GM19025 (cell line): ENCODE measurements around the gene CD79B.
"Not testable (repeated sequence)": the region's sequence is repeated elsewhere in the genome, so short reads cannot be mapped to it uniquely, and the experiment has no call there.

ENCODE experiments used
- ATAC-seq: cut with Tn5 transposase; IDR thresholded peaks from one replicate; pipeline ENCODE4 v1.9.1; 2021; ENCODE audit warnings: mild to moderate bottlenecking, low read depth, moderate library complexity; ENCODE audit not compliant: unreplicated experiment

The CD79B gene

DNA sequence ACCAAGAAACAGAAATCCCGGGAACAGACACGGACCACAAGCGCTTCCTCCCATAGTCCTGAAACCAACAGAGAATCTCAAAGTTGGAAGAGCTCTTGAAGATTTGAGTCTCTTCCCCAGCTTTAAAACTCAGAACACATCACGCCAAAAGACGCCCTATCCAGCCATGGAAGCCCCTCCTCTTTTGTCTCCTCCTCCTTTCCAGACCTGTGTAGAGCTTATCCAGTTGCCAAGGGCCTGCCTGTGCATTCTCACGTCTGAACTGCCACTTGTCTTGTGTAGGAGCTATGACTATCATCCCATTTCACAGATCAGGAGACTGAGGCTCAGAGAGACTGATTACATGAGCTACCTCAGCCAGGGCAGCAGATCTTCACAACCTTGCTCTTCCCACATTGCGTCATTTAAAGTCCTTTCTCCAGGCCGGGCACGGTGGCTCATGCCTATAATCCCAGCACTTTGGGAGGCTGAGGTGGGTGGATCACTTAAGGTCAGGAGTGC is 49.5 kb downstream of the CD79B start:
- not testable (repeated sequence) for ATAC-seq

DNA sequence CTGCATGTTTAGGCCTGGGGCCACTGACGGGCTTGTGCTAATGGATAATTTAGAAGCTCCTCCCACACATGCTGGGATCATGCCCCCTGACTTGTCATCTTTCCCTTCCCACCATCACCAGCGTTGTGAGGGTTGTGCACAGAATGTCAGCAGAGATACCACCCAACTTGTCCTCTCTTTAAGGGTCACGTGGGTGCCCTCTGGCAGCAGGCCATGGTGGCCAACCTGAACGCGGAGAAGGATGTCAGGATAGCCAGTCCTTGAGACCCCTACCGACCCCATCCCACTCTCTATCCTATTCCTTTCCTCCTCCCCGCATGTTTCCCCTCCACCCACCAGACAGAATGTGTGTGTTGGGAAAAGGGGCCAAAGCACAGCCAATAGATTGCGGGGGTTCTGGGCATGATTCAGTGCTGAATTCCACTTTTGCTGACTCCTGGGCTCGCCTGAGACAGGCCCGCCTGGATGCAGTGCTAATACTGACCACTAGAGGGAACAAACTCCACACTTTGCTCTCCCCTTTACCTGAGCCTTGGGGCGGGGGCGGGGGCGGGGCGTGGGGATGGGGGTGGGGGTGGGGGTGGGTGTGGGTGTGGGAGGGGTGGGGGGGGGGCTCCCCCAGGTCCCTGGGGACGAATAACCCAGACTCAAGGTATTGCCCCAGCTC is 50.1 kb downstream of the CD79B start, which contains the start of gene GH2:
Gene GH2 (minus strand): TSS at position 10 of the 667 bp plus-strand sequence. CDS start 143 bp downstream, outside the sequence.
- no peak for ATAC-seq

DNA sequence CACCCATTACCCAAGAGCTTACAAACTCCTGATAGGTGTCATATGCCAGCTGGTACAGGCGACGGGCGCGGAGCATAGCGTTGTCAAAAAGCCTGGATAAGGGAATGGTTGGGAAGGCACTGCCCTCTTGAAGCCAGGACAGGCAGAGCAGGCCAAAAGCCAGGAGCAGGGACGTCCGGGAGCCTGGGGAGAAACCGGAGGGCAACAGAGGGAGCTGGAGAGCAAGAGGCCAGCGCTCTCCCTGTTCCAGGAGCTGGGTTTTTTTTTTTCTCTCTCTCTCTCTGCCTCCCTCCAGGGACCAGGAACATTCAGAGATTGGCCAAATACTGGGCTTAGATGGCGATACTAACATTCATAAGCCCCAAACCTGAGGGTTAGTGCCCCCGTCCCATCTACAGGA is 50.8 kb downstream of the CD79B start:
- ATAC-seq: not testable (repeated sequence)

DNA sequence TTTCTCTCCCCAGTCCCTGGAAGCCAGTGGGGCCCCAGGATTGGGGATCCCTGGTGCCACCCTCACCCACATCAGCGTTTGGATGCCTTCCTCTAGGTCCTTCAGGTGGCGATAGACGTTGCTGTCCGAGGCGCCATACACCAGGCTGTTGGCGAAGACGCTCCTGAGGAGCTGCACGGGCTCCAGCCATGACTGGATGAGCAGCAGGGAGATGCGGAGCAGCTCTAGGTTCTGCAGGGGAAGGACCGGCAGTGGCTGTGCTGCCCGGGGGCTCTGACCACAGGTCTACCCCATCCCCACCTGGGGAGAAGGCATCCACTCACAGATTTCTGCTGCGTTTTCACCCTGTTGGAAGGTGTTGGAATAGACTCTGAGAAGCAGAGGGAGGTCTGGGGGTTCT is 51.4 kb downstream of the CD79B start:
- ATAC-seq: no peak
